GM12878 (cell line): ENCODE measurements around the gene CIAO2B.

Experiments
- CEBPB ChIP-seq, 2 experiments: fragments of 150-350 bp in 1 of 2; IDR thresholded peaks; 2 replicates each; pipeline ENCODE4 v1.6.1; 2012 to 2014; ENCODE audit warnings: low read depth in 2 of 2, low read length in 2 of 2, borderline replicate concordance in 1 of 2, inconsistent platforms in 1 of 2
- NBN ChIP-seq: fragments of 450-650 bp; IDR thresholded peaks from 2 replicates; pipeline ENCODE4 v1.6.1; 2016
- POLR2A ChIP-seq: IDR thresholded peaks from 2 replicates; pipeline ENCODE4 v1.6.1; 2011; ENCODE audit warnings: low read depth, mild to moderate bottlenecking, low read length
- POLR2AphosphoS5 ChIP-seq: IDR thresholded peaks from 2 replicates; pipeline ENCODE4 v1.6.1; 2011; ENCODE audit warnings: mild to moderate bottlenecking, low read length, inconsistent platforms
- REST ChIP-seq: IDR thresholded peaks from 2 replicates; pipeline ENCODE4 v1.6.1; 2012; ENCODE audit warnings: mild to moderate bottlenecking, low read depth, low read length
- SIX5 ChIP-seq: IDR thresholded peaks from 2 replicates; pipeline ENCODE4 v1.6.1; 2011; ENCODE audit warnings: mild to moderate bottlenecking, low read depth, low read length, moderate library complexity; ENCODE audit not compliant: severe bottlenecking
- STAT3 ChIP-seq: IDR thresholded peaks from 2 replicates; pipeline ENCODE4 v1.6.1; 2011; ENCODE audit warnings: low read depth, low read length, improper control_type of control experiment
- SUZ12 ChIP-seq: fragments of 200-600 bp; sonication (generic); IDR thresholded peaks from one replicate; pipeline ENCODE4 v1.6.1; 2018; ENCODE audit warnings: antibody characterized with exemption, mild to moderate bottlenecking; ENCODE audit not compliant: unreplicated experiment
- TCF7 ChIP-seq: IDR thresholded peaks from 2 replicates; pipeline ENCODE4 v1.6.1; 2014; ENCODE audit warnings: antibody characterized with exemption, borderline replicate concordance
- TF ChIP-seq, protein P1 (sequence below), 3 experiments: IDR thresholded peaks in 2 of 3; conservative IDR thresholded peaks in 1 of 3; 2 replicates each; pipeline ENCODE4 v1.5.1; 2011; ENCODE audit warnings: low read depth in 3 of 3, low read length in 3 of 3, mild to moderate bottlenecking in 3 of 3, control low read depth in 2 of 3, moderate library complexity in 2 of 3, inconsistent platforms in 1 of 3, mixed read lengths in 1 of 3; ENCODE audit not compliant: control insufficient read depth in 2 of 3, insufficient read depth in 1 of 3; ENCODE audit errors: extremely low read depth in 1 of 3

DNA sequence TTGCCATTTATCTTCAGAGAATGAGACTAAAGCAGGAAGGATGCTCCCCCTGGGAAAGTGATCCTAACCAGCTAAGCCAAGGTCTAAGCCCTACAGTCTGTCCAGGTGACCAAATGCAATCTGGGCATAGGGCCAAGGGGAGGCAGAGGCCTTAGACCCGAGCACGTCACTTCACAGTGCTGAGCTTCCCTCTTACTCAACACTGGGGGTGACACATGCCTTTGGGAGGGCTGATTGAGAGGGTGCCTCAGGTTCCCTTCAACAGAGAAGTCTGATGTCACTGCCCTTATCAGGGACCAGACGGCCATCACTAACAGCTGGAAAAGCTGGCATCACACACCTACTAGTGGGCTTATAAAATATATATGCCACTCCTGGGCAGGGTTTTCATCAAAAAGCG is 4.0 kb downstream of the CIAO2B start:
- TF ChIP-seq POLR2AphosphoS5 (no peak), REST (no peak), CEBPB (IDR thresholded peaks at IDR 0.05; ENCODE audit: borderline replicate concordance in 1 of 2, low read depth in 2 of 2, low read length in 2 of 2) (no peak), STAT3 (no peak), SUZ12 (no peak), TCF7 (no peak), POLR2A (no peak), NBN (no peak), SIX5 (no peak)
- TF ChIP-seq, protein P1, sequence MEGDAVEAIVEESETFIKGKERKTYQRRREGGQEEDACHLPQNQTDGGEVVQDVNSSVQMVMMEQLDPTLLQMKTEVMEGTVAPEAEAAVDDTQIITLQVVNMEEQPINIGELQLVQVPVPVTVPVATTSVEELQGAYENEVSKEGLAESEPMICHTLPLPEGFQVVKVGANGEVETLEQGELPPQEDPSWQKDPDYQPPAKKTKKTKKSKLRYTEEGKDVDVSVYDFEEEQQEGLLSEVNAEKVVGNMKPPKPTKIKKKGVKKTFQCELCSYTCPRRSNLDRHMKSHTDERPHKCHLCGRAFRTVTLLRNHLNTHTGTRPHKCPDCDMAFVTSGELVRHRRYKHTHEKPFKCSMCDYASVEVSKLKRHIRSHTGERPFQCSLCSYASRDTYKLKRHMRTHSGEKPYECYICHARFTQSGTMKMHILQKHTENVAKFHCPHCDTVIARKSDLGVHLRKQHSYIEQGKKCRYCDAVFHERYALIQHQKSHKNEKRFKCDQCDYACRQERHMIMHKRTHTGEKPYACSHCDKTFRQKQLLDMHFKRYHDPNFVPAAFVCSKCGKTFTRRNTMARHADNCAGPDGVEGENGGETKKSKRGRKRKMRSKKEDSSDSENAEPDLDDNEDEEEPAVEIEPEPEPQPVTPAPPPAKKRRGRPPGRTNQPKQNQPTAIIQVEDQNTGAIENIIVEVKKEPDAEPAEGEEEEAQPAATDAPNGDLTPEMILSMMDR (IDR thresholded peaks at IDR 0.05 in 2 of 3, conservative IDR thresholded peaks at IDR 0.05 in 1 of 3; ENCODE audit: control insufficient read depth in 2 of 3, extremely low read depth in 1 of 3, insufficient read depth in 1 of 3, low read depth in 3 of 3, low read length in 3 of 3) = no peak
